GM18517 (cell line): ENCODE results near the gene NDOR1.
"Not testable (repeated sequence)": the region's sequence is repeated elsewhere in the genome, so short reads cannot be mapped to it uniquely, and the experiment has no call there.

Source experiments
- ATAC-seq: cut with Tn5 transposase; IDR thresholded peaks from one replicate; pipeline ENCODE4 v1.9.1; 2021; ENCODE audit warnings: mild to moderate bottlenecking, moderate library complexity; ENCODE audit not compliant: unreplicated experiment

The NDOR1 gene

DNA sequence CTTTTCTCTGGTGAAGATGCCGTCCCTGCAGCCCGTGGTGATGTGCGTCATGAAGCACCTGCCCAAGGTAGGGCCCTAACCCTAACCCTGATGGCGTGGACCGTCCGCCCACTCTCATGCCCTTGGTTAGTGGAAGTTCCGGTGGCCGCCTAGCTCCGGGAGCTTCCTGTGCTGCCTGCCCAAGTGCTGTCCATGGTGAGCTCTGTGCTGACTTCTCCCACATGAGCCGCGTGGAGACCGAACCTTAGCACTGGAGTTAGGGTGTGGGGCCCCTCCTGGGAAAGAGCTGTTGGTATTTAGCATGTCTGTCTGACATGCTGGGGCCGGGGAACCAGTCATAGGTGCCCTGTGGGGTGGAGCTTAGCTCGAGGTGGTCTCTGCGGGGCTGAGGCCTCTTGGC, 50.9 kb downstream of the NDOR1 start:
- ATAC-seq, result no peak

GRCh38 chr9:137256856-137257255, 51.4 kb downstream of the NDOR1 start:
- no peak for ATAC-seq

DNA sequence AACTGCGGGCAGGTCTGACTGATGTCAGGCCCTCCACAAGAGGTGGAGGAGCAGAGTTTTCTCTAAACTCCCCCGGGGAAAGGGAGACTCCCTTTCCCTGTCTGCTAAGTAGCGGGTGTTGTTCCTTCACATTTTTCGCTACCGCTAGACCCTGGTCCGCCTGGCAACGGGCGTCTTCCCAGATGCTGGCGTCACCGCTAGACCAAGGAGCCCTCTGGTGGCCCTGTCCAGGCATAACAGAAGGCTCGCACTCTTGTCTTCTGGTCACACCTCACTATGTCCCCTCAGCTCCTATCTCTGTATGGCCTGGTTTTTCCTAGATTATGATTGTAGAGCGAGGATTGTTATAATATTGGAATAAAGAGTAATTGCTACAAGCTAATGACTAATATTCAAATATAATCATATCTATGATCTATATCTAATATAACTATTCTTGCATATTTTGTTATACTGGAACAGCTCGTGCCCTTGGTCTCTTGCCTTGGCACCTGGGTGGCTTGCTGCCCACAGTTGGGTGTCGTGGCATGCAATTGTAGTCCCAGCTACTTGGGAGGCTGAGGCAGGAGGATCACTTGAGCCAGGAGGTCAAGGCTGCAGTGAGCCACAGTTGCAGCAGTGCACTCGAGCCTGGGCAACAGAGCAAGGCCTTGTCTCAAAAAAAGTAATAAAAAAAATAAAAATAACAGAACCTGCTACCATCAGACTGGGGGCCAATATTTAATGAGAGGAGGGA, 56.8 kb downstream of the NDOR1 start:
- not testable (repeated sequence) for ATAC-seq

DNA sequence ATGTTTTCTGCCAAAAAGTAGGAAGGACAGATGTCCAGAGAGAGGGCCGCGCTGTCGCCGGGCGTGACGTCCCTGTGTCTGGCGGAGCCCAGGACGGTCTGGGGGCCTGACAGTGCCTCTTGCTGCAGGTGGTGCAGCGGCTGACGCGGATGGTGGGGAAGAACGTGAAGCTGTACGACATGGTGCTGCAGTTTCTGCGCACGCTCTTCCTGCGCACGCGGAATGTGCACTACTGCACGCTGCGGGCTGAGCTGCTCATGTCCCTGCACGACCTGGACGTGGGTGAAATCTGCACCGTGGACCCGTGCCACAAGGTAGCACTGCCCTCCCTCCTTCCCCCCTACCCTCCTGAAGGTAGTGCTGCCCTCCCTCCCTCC, 57.4 kb downstream of the NDOR1 start:
- no peak for ATAC-seq

- no peak for ATAC-seq
Observed at GRCh38 chr9:137263506-137263905, 58.0 kb downstream of the NDOR1 start.

- ATAC-seq, result no peak
Observed at GRCh38 chr9:137264067-137264466, 58.6 kb downstream of the NDOR1 start.

DNA sequence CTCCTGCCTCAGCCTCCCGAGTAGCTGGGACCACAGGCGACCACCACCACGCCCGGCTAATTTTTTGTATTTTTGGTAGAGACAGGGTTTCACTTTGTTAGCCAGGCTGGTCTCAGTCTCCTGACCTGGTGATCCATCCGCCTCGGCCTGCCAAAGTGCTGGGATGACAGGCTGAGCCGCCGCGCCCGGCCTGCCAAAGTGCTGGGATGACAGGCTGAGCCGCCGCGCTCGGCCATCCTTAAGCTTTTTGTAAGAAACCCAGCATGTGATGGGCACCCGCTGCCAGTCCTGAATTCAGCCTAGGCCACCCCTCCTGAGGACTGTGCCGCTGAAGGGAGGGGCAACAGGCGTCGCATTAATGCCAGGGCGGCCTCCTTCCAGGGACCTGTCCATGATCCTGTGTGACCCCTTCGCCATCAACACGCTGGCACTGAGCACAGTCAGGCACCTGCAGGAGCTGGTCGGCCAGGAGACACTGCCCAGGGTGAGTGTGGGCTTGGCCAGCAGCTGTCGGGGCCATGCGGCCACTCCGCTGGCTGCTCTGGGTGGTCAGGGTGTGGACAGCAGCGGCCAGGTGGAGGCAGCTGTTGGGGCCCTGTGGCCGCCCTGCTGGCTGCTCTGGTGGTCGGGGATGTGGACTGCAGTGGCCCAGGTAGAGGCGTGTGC, 60.1 kb downstream of the NDOR1 start:
- ATAC-seq, result no peak

- no peak for ATAC-seq
Observed at GRCh38 chr9:137266162-137266527, 60.6 kb downstream of the NDOR1 start.
